GM19468 (cell line): ENCODE data around the gene SECTM1.

ENCODE experiments used
- ATAC-seq: cut with Tn5 transposase; IDR thresholded peaks from one replicate; pipeline ENCODE4 v1.9.1; 2021; ENCODE audit warnings: mild to moderate bottlenecking, moderate library complexity, moderate number of reproducible peaks; ENCODE audit not compliant: unreplicated experiment; ENCODE audit errors: extremely low read depth

The SECTM1 gene

DNA sequence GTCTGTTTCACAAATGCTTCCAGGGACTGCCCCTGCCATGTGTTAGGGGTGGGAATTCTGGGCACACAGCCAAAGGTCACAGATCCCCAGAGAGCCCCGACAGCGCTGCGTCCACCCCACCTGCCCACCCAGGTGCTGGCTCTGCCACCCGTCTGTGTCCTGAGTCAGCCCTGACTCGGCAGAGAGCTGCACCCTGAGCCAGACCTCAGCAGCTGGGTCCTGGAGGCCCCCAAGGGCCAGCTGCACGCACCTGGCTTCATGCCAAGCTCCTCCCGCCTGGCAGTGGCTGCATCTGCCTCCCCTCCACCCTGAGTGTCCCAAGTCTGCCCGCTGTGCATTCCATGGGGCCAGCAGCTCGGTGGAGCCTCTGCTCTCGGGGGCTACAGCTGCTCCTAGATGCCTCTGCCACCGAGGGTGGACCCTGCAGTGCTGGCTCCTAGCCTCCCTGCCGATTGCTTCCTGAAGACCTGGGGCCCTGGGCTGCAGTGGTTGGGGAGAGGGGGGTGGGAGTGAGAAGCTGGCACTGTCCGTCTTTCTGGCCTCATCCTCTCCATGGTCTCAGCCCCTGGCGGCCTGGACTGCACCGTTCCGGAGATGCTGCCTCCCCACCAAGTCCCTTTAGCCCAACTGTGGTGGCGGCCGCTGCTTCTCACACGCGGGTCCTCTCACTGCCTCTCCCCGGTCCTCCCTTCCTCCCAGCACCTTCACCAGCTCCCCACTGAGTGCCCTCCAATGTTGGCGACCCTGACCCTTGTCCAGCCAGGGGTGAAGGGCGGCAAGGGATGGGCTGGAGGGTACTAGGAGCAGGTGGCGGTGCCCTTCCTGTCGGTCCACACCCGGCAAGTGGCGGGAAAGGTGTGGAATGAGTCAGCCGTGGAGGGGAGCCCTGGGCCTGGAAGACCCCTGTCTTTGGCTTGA is 3.0 kb downstream of the SECTM1 start:
- no peak for ATAC-seq

DNA sequence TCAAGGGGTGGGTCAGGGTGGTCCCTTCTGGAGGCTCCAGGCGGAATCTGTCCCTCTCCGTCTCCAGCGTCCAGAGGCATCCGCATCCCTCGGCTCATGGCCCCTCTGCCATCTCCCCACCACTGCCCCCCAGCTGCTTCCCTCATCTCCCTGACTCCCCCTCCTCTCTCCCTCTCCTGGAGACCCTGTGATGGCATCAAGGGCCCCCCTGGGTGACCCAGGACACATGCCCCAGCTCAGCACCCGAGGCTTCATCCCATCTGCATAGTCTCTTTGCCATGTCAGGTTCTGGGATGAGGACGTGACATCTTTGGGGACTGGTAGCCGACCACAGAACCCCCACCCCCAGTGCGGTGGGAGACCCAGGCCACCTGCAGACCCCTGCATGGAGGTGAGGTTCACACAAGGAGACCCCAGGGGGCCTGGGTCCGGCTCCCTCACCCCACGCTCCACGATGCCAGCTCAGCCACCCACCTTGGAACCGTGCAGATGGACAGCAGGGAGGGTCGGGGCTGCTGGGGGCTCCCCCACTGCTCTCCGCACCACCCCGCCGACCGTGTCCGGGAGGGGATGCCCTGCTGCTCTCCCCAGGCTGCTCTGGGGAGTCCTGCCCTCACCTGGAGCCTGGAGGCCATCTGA is 3.8 kb downstream of the SECTM1 start:
- no peak for ATAC-seq

GRCh38 chr17:82328994-82329507 is 4.5 kb downstream of the SECTM1 start:
- ATAC-seq: no peak

- ATAC-seq: no peak
These were observed 5.2 kb downstream of the SECTM1 start for GRCh38 chr17:82328141-82328993.

DNA sequence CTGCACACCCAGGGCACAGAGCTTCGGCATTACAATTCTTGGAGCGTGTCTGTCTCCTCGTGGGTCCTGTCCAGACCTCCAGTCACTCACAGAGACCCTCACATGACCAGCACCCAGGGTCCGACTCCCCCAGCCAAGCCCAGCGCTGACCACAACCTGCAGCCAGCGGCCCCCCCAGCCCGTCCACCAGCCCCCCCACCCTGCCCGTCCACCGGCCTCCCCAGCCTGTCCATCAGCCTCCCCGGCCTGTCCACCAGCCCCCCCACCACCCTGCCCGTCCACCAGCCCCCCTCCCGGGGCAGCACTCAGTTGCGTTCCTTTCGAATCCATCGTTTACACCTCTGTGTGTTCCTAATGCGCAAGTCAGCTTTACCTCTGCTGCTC is 5.8 kb downstream of the SECTM1 start:
- ATAC-seq: no peak

DNA sequence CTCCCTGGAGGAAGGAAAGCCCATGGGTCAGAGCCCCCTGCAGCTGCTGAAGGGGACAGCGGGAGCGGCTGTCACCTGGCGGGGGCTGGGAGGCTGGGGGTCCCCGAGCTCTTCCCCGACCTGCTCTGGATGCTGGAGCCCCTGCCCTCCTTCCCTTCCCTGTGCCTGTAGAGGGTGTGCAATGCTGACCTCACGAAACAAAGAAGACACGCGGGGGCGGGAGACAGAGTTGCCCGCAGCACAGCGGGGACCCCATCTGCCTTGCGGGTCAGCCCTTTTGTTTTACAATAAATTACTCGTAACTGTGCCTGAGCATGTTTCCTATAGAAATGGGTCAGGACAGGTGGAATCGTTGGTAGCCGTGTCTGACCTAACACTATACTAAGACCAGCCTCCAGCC is 6.3 kb downstream of the SECTM1 start:
- no peak for ATAC-seq

DNA sequence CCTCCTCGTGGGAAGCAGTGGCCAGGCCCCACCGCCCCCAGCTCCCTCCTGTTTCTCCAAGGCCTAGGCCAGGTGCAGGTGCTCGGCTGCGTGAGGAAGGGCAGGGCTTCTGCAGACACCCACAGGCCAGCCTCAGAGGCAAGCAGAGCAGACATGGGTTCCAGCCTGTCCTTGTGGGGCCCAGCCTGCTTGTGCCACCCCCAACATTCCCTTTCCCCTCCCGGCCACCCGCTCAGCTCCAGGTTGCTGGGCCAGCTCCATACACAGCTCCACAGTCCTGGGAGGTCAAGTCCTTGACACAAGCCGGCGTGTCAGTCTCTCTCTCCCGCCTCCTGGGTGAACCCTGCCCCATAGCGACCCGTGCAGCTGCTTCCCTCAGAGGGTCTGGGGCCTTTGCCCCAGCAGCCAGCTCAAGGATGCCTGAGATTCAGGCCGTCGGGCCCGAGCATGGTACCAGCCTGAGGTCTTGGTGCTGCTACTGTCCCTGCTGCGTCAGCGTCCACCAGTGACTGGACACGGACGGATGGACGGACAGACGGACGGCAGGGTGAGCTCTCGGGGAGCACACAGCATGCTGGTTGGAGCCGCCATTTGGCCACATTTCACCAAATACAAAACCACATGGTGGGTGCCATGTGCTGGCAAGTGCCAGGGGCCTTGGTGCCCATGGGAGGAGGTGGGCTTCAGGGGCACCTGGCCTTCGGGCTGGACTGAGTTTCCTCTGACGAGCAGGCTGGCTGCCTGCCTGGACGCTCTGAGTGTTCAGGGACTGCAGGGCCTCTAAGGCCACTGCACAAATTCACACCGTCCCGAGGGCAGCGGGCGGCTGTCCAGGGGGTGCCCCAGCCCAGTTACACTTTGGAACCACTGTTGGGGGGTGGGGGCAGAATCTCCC is 8.0 kb downstream of the SECTM1 start:
- ATAC-seq: no peak

GRCh38 chr17:82324566-82325285 is 8.8 kb downstream of the SECTM1 start:
- no peak for ATAC-seq

- ATAC-seq: no peak
These were observed 9.9 kb downstream of the SECTM1 start for GRCh38 chr17:82323514-82324234.

GRCh38 chr17:82322526-82323453 is 10.8 kb downstream of the SECTM1 start:
- ATAC-seq: no peak

- no peak for ATAC-seq
These were observed 11.6 kb downstream of the SECTM1 start for GRCh38 chr17:82321947-82322466.

DNA sequence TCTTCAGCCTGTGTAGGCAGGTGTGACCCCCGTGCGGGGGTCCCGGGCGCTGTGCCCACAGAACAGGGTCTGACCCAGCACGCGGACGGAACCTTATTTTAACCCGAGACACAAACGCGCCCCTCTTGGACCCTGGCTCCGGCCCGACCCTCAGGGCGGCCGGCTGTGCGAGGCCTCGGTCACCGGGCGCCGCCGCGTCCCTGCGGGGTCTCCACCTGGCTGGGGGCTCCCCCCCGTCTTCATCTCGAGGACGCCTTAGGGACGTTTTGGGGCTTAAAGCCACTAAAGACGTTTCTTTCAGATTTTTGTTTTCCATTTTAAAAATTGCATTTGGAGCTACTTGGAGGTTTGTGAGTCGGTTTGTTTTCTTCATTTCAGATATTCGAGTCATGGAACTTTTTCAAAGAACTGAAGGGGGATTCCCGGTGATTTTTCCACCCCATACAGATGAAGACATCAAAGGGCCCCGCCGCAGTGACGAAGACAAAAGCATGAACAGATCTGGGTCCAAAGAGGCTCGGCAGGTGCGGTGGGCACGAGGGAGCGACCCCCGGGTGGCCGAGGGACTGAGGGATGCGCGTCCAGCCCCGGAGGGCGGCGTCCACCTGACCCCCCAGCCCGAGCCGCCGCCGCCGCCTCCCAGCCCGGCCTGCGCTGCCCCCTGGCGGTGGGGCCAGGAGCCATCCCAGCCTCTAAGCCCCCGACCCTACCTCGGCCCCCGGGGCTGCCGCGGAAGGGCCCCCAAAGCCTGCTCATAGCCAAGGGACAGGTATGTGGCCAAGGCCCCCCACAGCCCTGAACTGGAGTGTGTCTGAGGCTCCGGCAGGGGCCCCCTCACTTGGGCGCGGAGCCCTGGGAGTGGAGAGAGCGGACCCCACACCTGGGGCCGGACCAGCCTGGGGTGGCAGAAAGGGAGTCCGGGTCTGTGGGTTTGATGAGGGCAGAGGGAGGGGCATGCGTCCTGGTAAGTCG is 12.3 kb downstream of the SECTM1 start:
- no peak for ATAC-seq

GRCh38 chr17:82320140-82320840 is 13.3 kb downstream of the SECTM1 start:
- ATAC-seq: no peak

- ATAC-seq: no peak
These were observed 13.9 kb downstream of the SECTM1 start for GRCh38 chr17:82319619-82320062.
